ENCODE results near the gene EEPD1.
"Not testable (repeated sequence)": the region's sequence is repeated elsewhere in the genome, so short reads cannot be mapped to it uniquely, and the experiment has no call there.

Gene EEPD1

GRCh38 chr7:36152756-36153570 lies at the start of gene EEPD1:
Gene EEPD1, plus strand, starts transcription at chr7:36153254. Its CDS starts 1,071 bp downstream, at chr7:36154325.
- peak; percentile 100 for DNase-seq

- DNase-seq, result no peak
These were observed 49.1 kb upstream of the EEPD1 start for GRCh38 chr7:36103837-36104561.

DNA sequence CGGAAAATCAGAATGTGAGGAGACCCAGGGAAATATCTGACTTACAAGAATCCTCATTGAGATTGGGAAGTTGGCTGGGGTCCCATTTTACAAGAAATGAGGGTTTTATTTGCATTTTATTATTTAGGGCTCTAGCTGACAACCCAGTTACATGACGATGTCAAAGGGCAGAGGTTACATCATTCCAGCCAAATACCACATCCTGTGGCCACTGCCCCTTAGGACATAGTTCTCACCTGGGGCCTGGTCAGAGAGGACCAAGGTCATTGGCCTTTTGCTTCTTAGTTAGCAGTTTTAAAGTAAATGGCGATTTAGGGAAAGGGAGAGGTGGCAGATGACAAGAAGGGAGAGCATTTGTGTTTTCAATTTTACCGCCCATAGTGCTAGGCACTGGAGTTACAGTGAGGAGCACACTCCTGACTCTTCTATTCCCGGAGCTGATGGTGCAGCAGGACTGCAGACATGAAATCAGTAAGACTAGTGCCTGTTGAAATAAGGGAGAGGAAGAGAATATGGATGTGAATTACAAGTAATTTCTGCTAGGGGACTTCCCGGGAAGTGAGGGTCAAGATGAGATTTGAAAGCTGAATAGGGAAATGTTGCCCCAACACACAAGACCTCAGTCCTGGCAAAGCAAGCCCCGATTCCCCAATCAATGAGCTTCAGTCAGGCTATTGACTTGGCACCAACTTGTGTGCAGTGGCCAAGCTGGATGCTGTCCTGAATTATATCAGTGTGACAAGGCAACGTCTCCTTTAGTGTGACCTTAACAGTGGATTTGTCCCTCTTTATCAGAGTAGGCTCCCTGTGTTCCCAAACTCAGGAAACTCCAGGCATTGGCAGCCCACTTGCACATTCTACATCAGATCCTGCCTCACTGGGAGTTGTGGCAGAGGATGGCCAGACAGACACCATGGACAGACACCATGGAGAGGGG lies 45.8 kb upstream of the EEPD1 start:
- DNase-seq, result not testable (repeated sequence)

GRCh38 chr7:36107926-36108631 lies 45.0 kb upstream of the EEPD1 start:
- no peak for DNase-seq

GRCh38 chr7:36109013-36109627 lies 43.9 kb upstream of the EEPD1 start:
- DNase-seq, result no peak

DNA sequence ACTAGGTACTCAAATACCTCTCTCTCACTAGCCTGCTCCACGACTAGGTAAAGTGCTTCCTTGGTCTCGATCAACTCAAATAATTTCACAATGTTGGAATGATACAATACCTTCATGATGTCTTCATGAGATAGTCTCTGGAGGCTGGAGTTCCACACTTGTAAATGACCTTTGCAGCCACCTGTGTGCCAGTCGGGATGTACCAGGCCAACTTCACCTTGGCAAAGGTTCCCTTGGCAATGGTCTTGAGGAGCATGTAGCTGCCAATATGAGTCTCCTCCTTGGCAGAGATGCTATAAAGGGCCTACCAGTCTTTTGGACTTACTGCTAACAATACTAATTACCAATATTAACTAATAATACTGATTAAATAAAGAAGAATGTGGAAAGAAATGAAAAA lies 42.5 kb upstream of the EEPD1 start:
- DNase-seq, result no peak

- DNase-seq, result no peak
These were observed 40.1 kb upstream of the EEPD1 start for GRCh38 chr7:36112969-36113368.

- DNase-seq, result no peak
These were observed 38.7 kb upstream of the EEPD1 start for GRCh38 chr7:36114355-36114754.

GRCh38 chr7:36115448-36116321 lies 37.4 kb upstream of the EEPD1 start:
- DNase-seq, result no peak

- DNase-seq, result no peak
These were observed 36.5 kb upstream of the EEPD1 start for GRCh38 chr7:36116347-36117202.

- DNase-seq, result no peak
These were observed 35.7 kb upstream of the EEPD1 start for GRCh38 chr7:36117203-36117840.

GRCh38 chr7:36118344-36118743 lies 34.7 kb upstream of the EEPD1 start:
- DNase-seq, result no peak

DNA sequence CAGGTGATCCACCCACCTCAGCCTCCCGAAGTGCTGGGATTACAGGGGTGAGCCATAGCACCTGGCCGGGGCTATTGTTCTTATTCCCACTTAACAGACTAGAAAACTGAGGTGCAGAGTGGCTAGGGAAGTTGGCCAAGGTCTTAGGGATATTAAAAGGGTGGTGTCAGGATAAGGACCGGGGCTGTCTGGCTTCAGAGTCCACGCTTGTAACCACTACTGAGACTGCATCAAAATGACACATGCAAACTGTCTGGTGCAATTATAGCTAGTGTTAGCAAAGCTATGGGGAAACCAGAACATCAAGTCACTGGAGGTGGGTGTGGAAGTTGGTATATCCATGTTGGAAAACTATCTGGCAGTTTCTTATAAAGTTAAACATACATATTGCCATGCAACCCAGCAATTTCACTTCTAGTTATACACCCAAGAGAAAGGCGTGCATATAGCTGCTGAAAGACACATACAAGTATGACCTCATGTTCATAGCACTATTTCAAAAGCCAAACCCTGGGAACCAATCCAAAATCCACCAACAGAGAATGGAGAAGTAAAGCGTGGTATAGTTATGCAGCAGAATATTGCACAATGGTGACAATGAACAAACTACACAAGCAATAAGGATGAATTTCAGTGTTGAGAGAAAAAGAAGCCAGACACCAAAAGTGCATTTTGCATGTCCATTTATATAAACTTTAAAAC lies 33.9 kb upstream of the EEPD1 start:
- DNase-seq, result no peak

GRCh38 chr7:36119983-36120646 lies 32.9 kb upstream of the EEPD1 start:
- not testable (repeated sequence) for DNase-seq

- not testable (repeated sequence) for DNase-seq
These were observed 27.4 kb upstream of the EEPD1 start for GRCh38 chr7:36125630-36126029.

DNA sequence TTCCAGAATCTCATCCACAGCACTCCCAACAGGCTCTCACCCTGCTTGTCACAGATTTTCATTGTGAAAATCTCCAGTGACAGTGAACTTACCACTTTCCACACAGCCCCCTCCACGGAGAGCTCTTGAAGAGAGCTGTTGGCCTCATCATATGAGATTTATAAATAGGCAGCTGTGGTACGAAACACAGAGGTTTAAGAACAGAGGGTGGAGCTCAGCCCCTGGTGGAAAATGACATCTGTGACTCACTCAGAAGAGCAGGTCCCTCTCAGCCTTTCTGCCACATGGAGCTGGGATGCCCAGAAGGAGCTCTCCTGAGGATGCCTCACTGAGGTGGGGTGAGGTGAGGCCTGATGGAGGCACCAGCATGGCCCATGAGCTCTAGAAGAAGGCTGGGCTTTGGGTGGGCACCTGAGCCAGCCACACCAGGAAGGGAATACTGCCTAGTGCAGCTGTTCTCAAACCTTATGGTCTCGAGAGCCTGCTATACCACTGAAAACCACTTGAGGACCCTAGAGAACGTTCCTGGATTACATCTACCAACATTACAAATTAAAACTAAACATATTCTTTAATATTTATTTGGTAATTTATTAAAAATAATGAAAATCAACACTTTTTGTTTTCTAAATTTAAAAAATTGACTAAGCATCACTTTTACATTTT lies 25.8 kb upstream of the EEPD1 start:
- DNase-seq, result no peak

- DNase-seq, result no peak
These were observed 24.5 kb upstream of the EEPD1 start for GRCh38 chr7:36128448-36129047.

Data from GDM1 (cell line).